ENCODE measurements around the gene GEMIN8. TPM values are rescaled to one million over a fixed set of nuclear protein-coding genes. Genes with fewer than 3 reads are reported as not detected.

GEMIN8 gene
- total RNA-seq, 2 donors from 2014 or later = 18.4 to 34.9 TPM

DNA sequence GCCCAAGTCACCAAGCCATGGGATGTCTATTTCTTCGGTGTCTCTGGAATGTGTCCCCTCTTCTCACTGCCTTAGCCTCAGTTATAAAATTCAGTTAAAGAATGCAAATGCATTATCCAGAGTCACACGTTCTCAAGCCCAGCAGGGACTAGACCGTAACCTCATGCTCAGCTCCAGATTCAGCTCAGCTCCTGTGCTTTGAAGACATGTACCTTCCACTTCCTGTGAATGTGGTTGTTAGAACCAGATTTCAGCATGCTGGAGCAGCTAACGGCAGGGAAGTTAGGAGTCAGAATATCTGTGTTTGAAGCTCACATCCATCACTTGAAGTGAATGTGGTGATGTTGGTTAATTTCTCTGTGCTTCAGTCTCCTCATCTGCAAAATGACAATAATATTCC is 26.7 kb downstream of the GEMIN8 start:
- Histone ChIP-seq H3K27me3 (no peaks in the 10 kb centered on the region), H3K4me3 (no peak overlapping the region), H3K9me3 (no peaks in the 10 kb centered on the region), H3K4me1 (no peaks in the 10 kb centered on the region), H3K27ac (no peak overlapping the region), H3K36me3 (replicated peaks in 1 of 2; ENCODE audit: insufficient read depth in 1 of 2, low read depth in 2 of 2) (no peaks in the 10 kb centered on the region)
- no peak for ATAC-seq
- TF ChIP-seq, protein P1, sequence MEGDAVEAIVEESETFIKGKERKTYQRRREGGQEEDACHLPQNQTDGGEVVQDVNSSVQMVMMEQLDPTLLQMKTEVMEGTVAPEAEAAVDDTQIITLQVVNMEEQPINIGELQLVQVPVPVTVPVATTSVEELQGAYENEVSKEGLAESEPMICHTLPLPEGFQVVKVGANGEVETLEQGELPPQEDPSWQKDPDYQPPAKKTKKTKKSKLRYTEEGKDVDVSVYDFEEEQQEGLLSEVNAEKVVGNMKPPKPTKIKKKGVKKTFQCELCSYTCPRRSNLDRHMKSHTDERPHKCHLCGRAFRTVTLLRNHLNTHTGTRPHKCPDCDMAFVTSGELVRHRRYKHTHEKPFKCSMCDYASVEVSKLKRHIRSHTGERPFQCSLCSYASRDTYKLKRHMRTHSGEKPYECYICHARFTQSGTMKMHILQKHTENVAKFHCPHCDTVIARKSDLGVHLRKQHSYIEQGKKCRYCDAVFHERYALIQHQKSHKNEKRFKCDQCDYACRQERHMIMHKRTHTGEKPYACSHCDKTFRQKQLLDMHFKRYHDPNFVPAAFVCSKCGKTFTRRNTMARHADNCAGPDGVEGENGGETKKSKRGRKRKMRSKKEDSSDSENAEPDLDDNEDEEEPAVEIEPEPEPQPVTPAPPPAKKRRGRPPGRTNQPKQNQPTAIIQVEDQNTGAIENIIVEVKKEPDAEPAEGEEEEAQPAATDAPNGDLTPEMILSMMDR (IDR thresholded peaks at IDR 0.05) = no peak
- TF ChIP-seq POLR2A (IDR thresholded peaks at IDR 0.05) = no peak
- WGBS, 2 donors = 87% methylated on average over 4 of the region's 4 CpGs; no CpG with 5 or more reads in 1 of the 2 donors
- intact Hi-C loops (cut with DNase I) = loop anchor here (10.0 kb wide), 1 partner anchor 238 kb away; no protein-coding TSS in a partner anchor
- DNase-seq = no peak

- Histone ChIP-seq H3K4me3 (no peak overlapping the region), H3K27ac (no peak overlapping the region), H3K4me1 (no peaks in the 10 kb centered on the region), H3K27me3 (no peaks in the 10 kb centered on the region), H3K9me3 (no peaks in the 10 kb centered on the region), H3K36me3 (replicated peaks in 1 of 2; ENCODE audit: insufficient read depth in 1 of 2, low read depth in 2 of 2) (no peaks in the 10 kb centered on the region)
- intact Hi-C loops (cut with DNase I) = no loop called here
- DNase-seq = no peak
- 87 to 89% methylated on average over 1 to 3 of the region's 6 CpGs for whole genome bisulfite sequencing, 2 donors
- no peak for TF ChIP-seq POLR2A (IDR thresholded peaks at IDR 0.05)
- TF ChIP-seq, protein P1 (IDR thresholded peaks at IDR 0.05) = no peak
- no peak for ATAC-seq
These were observed 33.0 kb downstream of the GEMIN8 start for GRCh38 chrX:13996650-13997049.

GRCh38 chrX:13994536-13995080 is 35.1 kb downstream of the GEMIN8 start:
- ATAC-seq = no peak
- WGBS, 2 donors = 82 to 85% methylated on average over 3 of the region's 3 CpGs
- Histone ChIP-seq H3K27me3 (no peaks in the 10 kb centered on the region), H3K4me1 (no peaks in the 10 kb centered on the region), H3K9me3 (no peaks in the 10 kb centered on the region), H3K27ac (no peak overlapping the region), H3K4me3 (no peak overlapping the region), H3K36me3 (replicated peaks in 1 of 2; ENCODE audit: insufficient read depth in 1 of 2, low read depth in 2 of 2) (no peaks in the 10 kb centered on the region)
- intact Hi-C loops (cut with DNase I) = no loop called here
- DNase-seq = no peak
- TF ChIP-seq, protein P1 (IDR thresholded peaks at IDR 0.05) = no peak
- TF ChIP-seq POLR2A (IDR thresholded peaks at IDR 0.05) = no peak

DNA sequence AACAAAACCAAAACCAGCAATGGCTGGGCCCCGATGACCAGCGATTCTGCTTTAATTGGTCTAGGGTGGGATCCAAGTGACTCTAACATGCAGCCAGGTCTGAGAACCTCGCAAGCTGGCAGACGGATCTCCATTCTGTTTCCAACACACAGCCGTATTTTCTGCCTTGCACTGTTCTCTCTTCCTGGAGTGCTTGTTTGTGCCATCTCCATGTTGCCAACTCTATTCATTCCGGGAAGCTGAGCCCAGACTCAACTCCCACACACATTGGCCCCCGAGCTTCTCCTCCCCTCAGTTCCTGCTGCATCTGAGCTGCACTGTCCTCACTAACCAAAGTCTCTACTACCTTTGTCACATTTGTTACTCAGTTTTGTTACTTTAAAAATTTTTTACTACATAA is 35.6 kb downstream of the GEMIN8 start:
- intact Hi-C loops (cut with DNase I) = no loop called here
- DNase-seq = no peak
- H3K9me3 ChIP-seq = no peaks in the 10 kb centered on the region
- no peak overlapping the region for H3K4me3 ChIP-seq
- no peaks in the 10 kb centered on the region for H3K27me3 ChIP-seq
- H3K4me1 ChIP-seq = no peaks in the 10 kb centered on the region
- no peak overlapping the region for H3K27ac ChIP-seq
- no peaks in the 10 kb centered on the region for H3K36me3 ChIP-seq (replicated peaks in 1 of 2; ENCODE audit: insufficient read depth in 1 of 2, low read depth in 2 of 2)
- 70 to 91% methylated on average over 2 to 7 of the region's 7 CpGs for WGBS, 2 donors
- no peak for ATAC-seq
- TF ChIP-seq, protein P1 (IDR thresholded peaks at IDR 0.05) = no peak
- TF ChIP-seq POLR2A (IDR thresholded peaks at IDR 0.05) = no peak

GRCh38 chrX:13990126-13990800 is 39.4 kb downstream of the GEMIN8 start:
- WGBS, 2 donors = 81% methylated on average over 3 of the region's 3 CpGs
- H3K36me3 ChIP-seq (replicated peaks in 1 of 2; ENCODE audit: insufficient read depth in 1 of 2, low read depth in 2 of 2) = no peaks in the 10 kb centered on the region
- H3K4me1 ChIP-seq = no peaks in the 10 kb centered on the region
- DNase-seq (no peak), ATAC-seq (no peak)
- intact Hi-C loops (cut with DNase I) = no loop called here
- TF ChIP-seq, protein P1 (IDR thresholded peaks at IDR 0.05) = no peak
- no peak for TF ChIP-seq POLR2A (IDR thresholded peaks at IDR 0.05)
- H3K27me3 ChIP-seq = no peaks in the 10 kb centered on the region
- no peak overlapping the region for H3K4me3 ChIP-seq
- no peaks in the 10 kb centered on the region for H3K9me3 ChIP-seq
- H3K27ac ChIP-seq = no peak overlapping the region

All from body of pancreas (tissue), 4 donors.